ENCODE data around the gene CTSS. TPM values are rescaled to one million over a fixed set of nuclear protein-coding genes. Genes with fewer than 3 reads are reported as not detected.

The CTSS gene
- total RNA-seq, 2 experiments from 2014 or later = 38.7 to 40.6 TPM

GRCh38 chr1:150696995-150697927 is 68.3 kb downstream of the CTSS start, which contains the start of gene GOLPH3L:
TSS of gene GOLPH3L (minus strand) at chr1:150697154. CDS start at chr1:150694838, 2,316 bp downstream.
- Histone ChIP-seq H3K36me3 (ENCODE audit: insufficient read depth, low read length) (peaks cover 25% of the 10 kb centered on the region), H3K4me3 (ENCODE audit: low read depth, low read length, poor library complexity, severe bottlenecking) (peak within 1 kb of the TSS; percentile 81), H3K4me1 (ENCODE audit: insufficient read depth, low read length, poor library complexity, severe bottlenecking) (peaks cover 19% of the 10 kb centered on the region), H4K20me1 (ENCODE audit: insufficient read depth, low read length) (no peaks in the 10 kb centered on the region), H3K27ac (ENCODE audit: low read depth, low read length, poor library complexity, severe bottlenecking) (peak within 1 kb of the TSS; percentile 27), H3K9me3 (ENCODE audit: low read length) (no peaks in the 10 kb centered on the region), H3K79me2 (ENCODE audit: insufficient read depth, low read depth, low read length) (peaks cover 29% of the 10 kb centered on the region), H3K4me2 (ENCODE audit: low read length) (peak within 1 kb of the TSS; percentile 92), H2AFZ (ENCODE audit: low read length) (peak within 1 kb of the TSS; percentile 94), H3K9me2 (ENCODE audit: insufficient read depth, low read length) (no peaks in the 10 kb centered on the region)
- POLR2A ChIA-PET = interaction anchor here (0.5 to 1.9 kb wide), 22 partner anchors 7 to 459 kb away, joined by 3 to 18 read pairs (median 3); partner anchors contain the start of genes CTSS, MCL1 and TNFAIP8L2
- BruUV-seq (replicated peaks) = no TSS peak
- CTCF ChIA-PET (ENCODE audit: unreplicated experiment) = interaction anchor here (0.5 to 0.6 kb wide), 3 partner anchors 41 to 274 kb away, joined by 3 read pairs; no protein-coding TSS in a partner anchor
- peak; percentile 98 for DNase-seq (ENCODE audit: low spot score)
- TF ChIP-seq EZH2phosphoT487 (IDR thresholded peaks at IDR 0.05; ENCODE audit: borderline replicate concordance, low read depth, low read length) (no peak), CTCF (conservative IDR thresholded peaks at IDR 0.05; ENCODE audit: low read length) (no peak)
- intact Hi-C loops (cut with micrococcal nuclease; ENCODE audit: unreplicated experiment) = loop anchor here (2.0 kb wide), 1 partner anchor 136 kb away; no protein-coding TSS in a partner anchor

GRCh38 chr1:150696590-150696989 is 69.0 kb downstream of the CTSS start:
- TF ChIP-seq EZH2phosphoT487 (IDR thresholded peaks at IDR 0.05; ENCODE audit: borderline replicate concordance, low read depth, low read length) = no peak
- TF ChIP-seq CTCF (conservative IDR thresholded peaks at IDR 0.05; ENCODE audit: low read length) = no peak
- Histone ChIP-seq H3K4me3 (ENCODE audit: low read depth, low read length, poor library complexity, severe bottlenecking) (peak overlapping the region; percentile 81), H3K79me2 (ENCODE audit: insufficient read depth, low read depth, low read length) (peaks cover 29% of the 10 kb centered on the region), H3K9me3 (ENCODE audit: low read length) (no peaks in the 10 kb centered on the region), H2AFZ (ENCODE audit: low read length) (peak overlapping the region; percentile 77; the same call in 1 of the 2 replicates), H3K27ac (ENCODE audit: low read depth, low read length, poor library complexity, severe bottlenecking) (peak overlapping the region; percentile 27), H3K4me2 (ENCODE audit: low read length) (peak overlapping the region; percentile 82), H4K20me1 (ENCODE audit: insufficient read depth, low read length) (no peaks in the 10 kb centered on the region), H3K4me1 (ENCODE audit: insufficient read depth, low read length, poor library complexity, severe bottlenecking) (peaks cover 19% of the 10 kb centered on the region), H3K36me3 (ENCODE audit: insufficient read depth, low read length) (peaks cover 32% of the 10 kb centered on the region), H3K9me2 (ENCODE audit: insufficient read depth, low read length) (no peaks in the 10 kb centered on the region)
- POLR2A ChIA-PET = interaction anchor here (0.8 to 1.9 kb wide), 13 partner anchors 9 to 460 kb away, joined by 3 to 18 read pairs (median 4); partner anchors contain the start of genes CTSS, MCL1 and TNFAIP8L2
- BruUV-seq (replicated peaks) = no TSS peak
- CTCF ChIA-PET (ENCODE audit: unreplicated experiment) = interaction anchor here (0.5 to 0.6 kb wide), 2 partner anchors 42 to 87 kb away, joined by 3 read pairs; no protein-coding TSS in a partner anchor
- no peak for DNase-seq (ENCODE audit: low spot score)
- intact Hi-C loops (cut with micrococcal nuclease; ENCODE audit: unreplicated experiment) = loop anchor here (2.0 kb wide), 1 partner anchor 136 kb away; no protein-coding TSS in a partner anchor

Measured in OCI-LY7 (cell line).